Colon (tissue), 2 donors: ENCODE results near the gene PBRM1.

Experiments
- FAIRE-seq: peaks from 2 replicates; lab custom pipeline; 2012; peaks lifted over from hg19 to GRCh38; lab: Jason Lieb, UNC
- donor health status: control.
- donor health status: control.

Gene PBRM1

GRCh38 chr3:52524752-52525679 is 160.7 kb downstream of the PBRM1 start:
- FAIRE-seq, result no peak

- FAIRE-seq, result no peak
Observed at GRCh38 chr3:52524258-52524751, 161.4 kb downstream of the PBRM1 start.

GRCh38 chr3:52523386-52524257 is 162.1 kb downstream of the PBRM1 start:
- no peak for FAIRE-seq

DNA sequence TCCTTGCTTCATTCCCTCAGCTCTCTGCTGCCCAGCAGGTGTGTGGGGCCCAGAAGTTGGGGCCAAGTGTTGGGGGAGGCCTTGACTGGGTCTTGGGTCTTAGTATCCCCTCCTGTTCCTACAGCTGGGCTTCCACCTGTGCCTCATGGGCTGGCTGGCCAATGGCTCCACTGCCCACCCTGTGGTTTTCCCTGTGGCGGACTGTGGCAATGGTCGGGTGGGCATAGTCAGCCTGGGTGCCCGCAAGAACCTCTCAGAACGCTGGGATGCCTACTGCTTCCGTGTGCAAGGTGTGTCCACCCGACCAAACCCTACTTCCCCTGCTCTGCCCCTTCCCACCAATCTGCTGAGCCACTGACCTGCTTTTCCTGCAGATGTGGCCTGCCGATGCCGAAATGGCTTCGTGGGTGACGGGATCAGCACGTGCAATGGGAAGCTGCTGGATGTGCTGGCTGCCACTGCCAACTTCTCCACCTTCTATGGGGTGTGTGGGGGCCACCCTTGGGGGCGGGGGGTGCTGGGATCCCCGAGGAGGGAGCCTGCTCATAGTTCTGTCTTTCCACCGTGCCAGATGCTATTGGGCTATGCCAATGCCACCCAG is 163.0 kb downstream of the PBRM1 start:
- no peak for FAIRE-seq

DNA sequence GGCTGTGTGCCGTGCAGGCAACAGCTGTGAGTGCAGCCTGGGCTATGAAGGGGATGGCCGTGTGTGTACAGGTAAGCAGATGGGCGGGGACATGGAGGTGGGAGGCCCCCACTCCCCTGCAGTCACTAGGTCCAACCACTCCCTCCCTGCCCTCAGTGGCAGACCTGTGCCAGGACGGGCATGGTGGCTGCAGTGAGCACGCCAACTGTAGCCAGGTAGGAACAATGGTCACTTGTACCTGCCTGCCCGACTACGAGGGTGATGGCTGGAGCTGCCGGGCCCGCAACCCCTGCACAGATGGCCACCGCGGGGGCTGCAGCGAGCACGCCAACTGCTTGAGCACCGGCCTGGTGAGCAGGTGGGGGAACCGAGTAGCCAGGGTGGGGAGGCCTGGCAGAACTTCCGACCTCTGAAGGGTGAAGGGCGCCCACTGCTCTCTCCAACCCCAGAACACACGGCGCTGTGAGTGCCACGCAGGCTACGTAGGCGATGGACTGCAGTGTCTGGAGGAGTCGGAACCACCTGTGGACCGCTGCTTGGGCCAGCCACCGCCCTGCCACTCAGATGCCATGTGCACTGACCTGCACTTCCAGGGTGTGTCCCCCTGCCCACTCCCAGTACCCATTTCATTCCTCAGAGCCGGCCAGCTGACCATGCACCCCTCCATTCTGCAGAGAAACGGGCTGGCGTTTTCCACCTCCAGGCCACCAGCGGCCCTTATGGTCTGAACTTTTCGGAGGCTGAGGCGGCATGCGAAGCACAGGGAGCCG is 163.6 kb downstream of the PBRM1 start:
- no peak for FAIRE-seq

- no peak for FAIRE-seq
Observed at GRCh38 chr3:52521488-52521824, 164.3 kb downstream of the PBRM1 start.

GRCh38 chr3:52520716-52521487 is 164.8 kb downstream of the PBRM1 start:
- no peak for FAIRE-seq

- no peak for FAIRE-seq
Observed at GRCh38 chr3:52520141-52520667, 165.5 kb downstream of the PBRM1 start.

GRCh38 chr3:52519445-52520140 is 166.1 kb downstream of the PBRM1 start:
- FAIRE-seq, result no peak

- FAIRE-seq, result no peak
Observed at GRCh38 chr3:52518723-52519444, 166.8 kb downstream of the PBRM1 start.

DNA sequence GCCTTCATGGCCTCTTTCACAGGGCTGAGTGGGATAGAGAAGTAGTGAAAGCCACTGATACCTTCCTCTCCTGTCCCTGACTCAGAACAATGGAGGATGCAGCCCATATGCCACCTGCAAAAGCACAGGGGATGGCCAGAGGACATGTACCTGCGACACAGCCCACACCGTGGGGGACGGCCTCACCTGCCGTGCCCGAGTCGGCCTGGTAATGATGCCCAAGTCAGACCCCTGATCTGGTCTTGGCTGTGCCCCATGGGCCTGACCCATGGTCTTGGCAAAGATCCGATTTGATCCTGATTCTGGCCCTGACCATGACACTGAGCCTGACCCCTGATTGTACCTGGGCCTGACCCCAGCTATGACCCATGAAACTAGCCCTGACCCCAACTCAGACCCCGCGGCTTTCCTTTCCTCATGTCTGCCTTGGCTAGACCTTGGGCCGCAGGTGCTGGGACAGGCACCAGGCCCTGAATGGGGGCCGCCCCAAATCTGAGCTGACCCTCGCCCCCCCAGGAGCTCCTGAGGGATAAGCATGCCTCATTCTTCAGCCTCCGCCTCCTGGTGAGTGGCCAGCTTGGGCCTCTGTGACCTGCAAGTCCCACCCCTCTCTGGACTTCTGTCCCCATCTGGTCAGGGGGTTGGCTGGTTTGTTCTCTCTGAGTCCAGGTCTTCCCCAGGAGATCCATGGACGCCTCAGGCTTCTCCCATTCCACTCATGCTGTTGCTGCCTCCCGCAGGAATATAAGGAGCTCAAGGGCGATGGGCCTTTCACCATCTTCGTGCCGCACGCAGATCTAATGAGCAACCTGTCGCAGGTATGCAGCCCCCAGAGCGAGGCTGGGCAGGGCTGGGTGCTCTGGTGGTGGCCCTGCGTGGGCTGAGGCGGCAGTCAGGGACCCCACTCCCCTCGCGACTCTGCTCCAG is 167.7 kb downstream of the PBRM1 start:
- no peak for FAIRE-seq

GRCh38 chr3:52516509-52517195 is 169.1 kb downstream of the PBRM1 start:
- no peak for FAIRE-seq

DNA sequence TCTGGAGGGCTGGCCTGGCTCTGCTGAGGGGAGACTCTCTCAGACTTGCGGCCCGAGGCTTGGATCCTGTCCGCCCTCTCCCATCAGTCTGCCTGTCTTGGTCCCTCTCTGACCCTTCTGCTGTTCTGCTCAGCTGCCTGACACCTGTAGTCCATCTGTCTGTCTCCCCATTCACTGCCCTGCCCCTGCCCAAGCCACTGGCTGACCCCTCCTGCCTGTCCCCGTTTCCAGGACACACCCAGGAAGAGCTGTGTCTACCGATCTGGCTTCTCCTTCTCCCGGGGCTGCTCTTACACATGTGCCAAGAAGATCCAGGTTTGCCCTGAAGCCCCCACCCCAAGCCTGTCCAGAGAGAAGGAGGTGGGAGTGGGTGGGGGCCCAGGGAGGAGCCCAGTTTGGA is 170.5 kb downstream of the PBRM1 start:
- FAIRE-seq, result no peak

DNA sequence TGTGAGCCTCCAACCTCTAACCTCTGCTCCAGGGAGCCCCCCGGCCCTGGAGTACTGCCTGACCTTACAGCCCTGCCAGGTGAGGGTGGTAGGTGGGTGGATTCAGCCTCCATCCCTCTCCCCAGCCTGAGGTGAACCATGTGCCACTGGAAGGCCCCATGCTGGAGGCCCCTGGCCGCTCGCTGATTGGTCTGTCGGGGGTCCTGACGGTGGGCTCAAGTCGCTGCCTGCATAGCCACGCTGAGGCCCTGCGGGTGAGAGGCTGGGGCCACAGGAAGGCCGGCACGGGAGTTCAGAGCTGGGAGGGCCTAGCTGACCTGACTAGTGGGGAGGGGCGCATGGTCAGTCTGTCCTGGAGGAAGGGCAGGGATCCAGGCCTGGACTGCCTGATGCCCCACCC is 171.1 kb downstream of the PBRM1 start:
- no peak for FAIRE-seq

- FAIRE-seq, result no peak
Observed at GRCh38 chr3:52513281-52513680, 172.4 kb downstream of the PBRM1 start.

- FAIRE-seq, result no peak
Observed at GRCh38 chr3:52512727-52513126, 173.0 kb downstream of the PBRM1 start.

DNA sequence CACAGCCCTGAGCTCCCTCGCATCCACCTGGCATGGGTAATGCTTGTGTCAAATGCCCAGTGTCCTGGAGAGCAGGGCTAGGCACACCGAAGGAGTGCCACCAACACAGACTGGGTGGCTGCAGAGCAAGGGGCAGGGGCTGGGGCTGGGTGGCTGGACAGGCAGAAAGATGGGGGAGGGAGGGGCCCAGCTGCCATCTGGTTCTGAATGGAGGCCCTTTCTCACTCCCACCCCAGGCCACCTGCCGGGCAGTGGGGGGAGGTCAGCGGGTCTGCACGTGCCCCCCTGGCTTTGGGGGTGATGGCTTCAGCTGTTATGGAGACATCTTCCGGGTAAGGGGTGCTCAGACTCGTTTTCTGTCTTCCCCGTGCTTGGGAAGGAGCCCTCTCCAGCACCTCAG is 173.6 kb downstream of the PBRM1 start:
- FAIRE-seq, result no peak

- FAIRE-seq, result no peak
Observed at GRCh38 chr3:52511509-52511908, 174.2 kb downstream of the PBRM1 start.
